Calu3 (cell line): Measurements from ENCODE around the gene CCDC192. TPM values are rescaled to one million over a fixed set of nuclear protein-coding genes. Genes with fewer than 3 reads are reported as not detected.

Experiments used
- BruUV-seq: library from RNA; stranded (reverse); fragments of 400-500 nt; replicated peaks from 2 replicates; lab custom pipeline; 2021; lab: Mats Ljungman, UMichigan
- CTCF ChIA-PET: fragments of 300-600 bp; sonication (Branson Sonifier 250); formaldehyde crosslinking; loops from one replicate; lab custom pipeline; 2022; ENCODE audit warnings: antibody characterized with exemption; lab: Charles Lee
- DNase-seq: peaks from one replicate; pipeline ENCODE4 v3.0.0; 2022
- H3K27ac Mint-ChIP-seq: one replicate; pipeline ENCODE4 v1.8.0; 2022; ENCODE audit warnings: mixed read lengths; ENCODE audit not compliant: unreplicated experiment
- H3K27me3 Mint-ChIP-seq: one replicate; pipeline ENCODE4 v1.8.0; 2022; ENCODE audit warnings: mixed read lengths; ENCODE audit not compliant: unreplicated experiment
- H3K36me3 Mint-ChIP-seq: one replicate; pipeline ENCODE4 v1.8.0; 2022; ENCODE audit warnings: mild to moderate bottlenecking, moderate library complexity, mixed read lengths; ENCODE audit not compliant: insufficient read depth, unreplicated experiment
- H3K4me1 Mint-ChIP-seq: one replicate; pipeline ENCODE4 v1.8.0; 2022; ENCODE audit warnings: mild to moderate bottlenecking, low read depth, mixed read lengths; ENCODE audit not compliant: unreplicated experiment
- H3K4me3 Mint-ChIP-seq: one replicate; pipeline ENCODE4 v1.8.0; 2022; ENCODE audit warnings: mild to moderate bottlenecking, low read depth, moderate library complexity, mixed read lengths; ENCODE audit not compliant: unreplicated experiment
- H3K9me3 Mint-ChIP-seq: one replicate; pipeline ENCODE4 v1.8.0; 2022; ENCODE audit warnings: low read depth, mixed read lengths; ENCODE audit not compliant: unreplicated experiment
- CTCF ChIP-seq: fragments of 200-600 bp; IDR thresholded peaks from one replicate; pipeline ENCODE4 v1.8.0; 2022; ENCODE audit warnings: antibody characterized with exemption; ENCODE audit not compliant: unreplicated experiment
- intact Hi-C: fragments of 100-400 bp; cut with micrococcal nuclease; formaldehyde crosslinking; loops from one replicate; pipeline ENCODE4 v1.10.0; 2022; ENCODE audit not compliant: unreplicated experiment
- total RNA-seq: library from RNA; stranded (reverse); gene quantifications from 2 replicates; pipeline ENCODE4 v1.2.3, GENCODE V29; 2022

Gene CCDC192
- total RNA-seq, 1 experiment from 2014 or later, result 2.5 TPM

- BruUV-seq, result no TSS peak
- CTCF ChIA-PET, result interaction anchor here (0.6 to 2.2 kb wide), 7 partner anchors 8 to 526 kb away, joined by 3 to 13 read pairs (median 3); no protein-coding TSS in a partner anchor
- H3K4me1 Mint-ChIP-seq, result peaks cover 64% of the 10 kb centered on the region
These were observed 181.2 kb downstream of the CCDC192 start for GRCh38 chr5:127884416-127884815.

GRCh38 chr5:127885176-127885575 lies 182.0 kb downstream of the CCDC192 start:
- H3K27me3 Mint-ChIP-seq, result no peaks in the 10 kb centered on the region

More at GRCh38 chr5:127884416-127884815, 181.2 kb downstream of the CCDC192 start:
- no peaks in the 10 kb centered on the region for H3K9me3 Mint-ChIP-seq
- DNase-seq, result no peak
- peak overlapping the region; percentile 46 for H3K4me3 Mint-ChIP-seq
- no peaks in the 10 kb centered on the region for H3K27me3 Mint-ChIP-seq
- peak overlapping the region; percentile 90 for H3K27ac Mint-ChIP-seq
- peaks cover 15% of the 10 kb centered on the region for H3K36me3 Mint-ChIP-seq
- intact Hi-C loops, result loop anchor here (2.0 kb wide), 1 partner anchor 50 kb away; no protein-coding TSS in a partner anchor
- no peak for TF ChIP-seq CTCF

GRCh38 chr5:127886081-127886480 lies 182.9 kb downstream of the CCDC192 start:
- intact Hi-C loops, result no loop called here
- TF ChIP-seq CTCF, result no peak
- Mint-ChIP-seq H3K9me3 (peaks cover 5% of the 10 kb centered on the region), H3K4me1 (peaks cover 79% of the 10 kb centered on the region), H3K27me3 (no peaks in the 10 kb centered on the region), H3K4me3 (peak overlapping the region; percentile 46), H3K36me3 (peaks cover 20% of the 10 kb centered on the region), H3K27ac (peak overlapping the region; percentile 90)
- BruUV-seq, result no TSS peak
- peak; percentile 38 for DNase-seq
- CTCF ChIA-PET, result interaction anchor here (0.6 to 2.2 kb wide), 6 partner anchors 10 to 200 kb away, joined by 3 to 13 read pairs (median 4); no protein-coding TSS in a partner anchor

More at GRCh38 chr5:127885176-127885575, 182.0 kb downstream of the CCDC192 start:
- peaks cover 71% of the 10 kb centered on the region for H3K4me1 Mint-ChIP-seq
- no TSS peak for BruUV-seq
- intact Hi-C loops, result loop anchor here (2.0 kb wide), 1 partner anchor 50 kb away; no protein-coding TSS in a partner anchor
- TF ChIP-seq CTCF, result no peak
- peaks cover 2% of the 10 kb centered on the region for H3K9me3 Mint-ChIP-seq
- H3K4me3 Mint-ChIP-seq, result peak overlapping the region; percentile 46
- DNase-seq, result no peak
- CTCF ChIA-PET, result interaction anchor here (0.6 to 2.2 kb wide), 11 partner anchors 9 to 199 kb away, joined by 3 to 13 read pairs (median 3); no protein-coding TSS in a partner anchor
- peaks cover 20% of the 10 kb centered on the region for H3K36me3 Mint-ChIP-seq
- H3K27ac Mint-ChIP-seq, result peak overlapping the region; percentile 90

GRCh38 chr5:127887282-127887681 lies 184.1 kb downstream of the CCDC192 start:
- DNase-seq, result no peak
- H3K9me3 Mint-ChIP-seq, result peaks cover 5% of the 10 kb centered on the region
- BruUV-seq, result no TSS peak
- no peak overlapping the region for H3K27ac Mint-ChIP-seq
- TF ChIP-seq CTCF, result no peak
- CTCF ChIA-PET, result interaction anchor here (0.6 to 1.1 kb wide), 3 partner anchors 38 to 99 kb away, joined by 3 to 4 read pairs (median 3); no protein-coding TSS in a partner anchor
- H3K4me1 Mint-ChIP-seq, result peaks cover 79% of the 10 kb centered on the region
- no peak overlapping the region for H3K4me3 Mint-ChIP-seq
- H3K36me3 Mint-ChIP-seq, result peaks cover 15% of the 10 kb centered on the region
- no peaks in the 10 kb centered on the region for H3K27me3 Mint-ChIP-seq
- intact Hi-C loops, result no loop called here
